ENCODE results near the gene HM13.

- TF ChIP-seq CTCF (IDR thresholded peaks at IDR 0.05) (no peak), POLR2A (IDR thresholded peaks at IDR 0.05) (no peak)
Observed at GRCh38 chr20:31579245-31579644, 65.0 kb downstream of the HM13 start.
